GM12872 (cell line): Measurements from ENCODE around the gene ARID3B.

Source experiments
- CTCF ChIP-seq: IDR thresholded peaks from 3 replicates; pipeline ENCODE4 v1.5.1; 2011; ENCODE audit warnings: low read depth, mild to moderate bottlenecking, low read length, moderate library complexity; ENCODE audit not compliant: insufficient read depth

The ARID3B gene

GRCh38 chr15:74613953-74614743 is 73.1 kb downstream of the ARID3B start:
- TF ChIP-seq CTCF = no peak

- TF ChIP-seq CTCF = no peak
Measured at GRCh38 chr15:74614744-74615507, 73.9 kb downstream of the ARID3B start.

DNA sequence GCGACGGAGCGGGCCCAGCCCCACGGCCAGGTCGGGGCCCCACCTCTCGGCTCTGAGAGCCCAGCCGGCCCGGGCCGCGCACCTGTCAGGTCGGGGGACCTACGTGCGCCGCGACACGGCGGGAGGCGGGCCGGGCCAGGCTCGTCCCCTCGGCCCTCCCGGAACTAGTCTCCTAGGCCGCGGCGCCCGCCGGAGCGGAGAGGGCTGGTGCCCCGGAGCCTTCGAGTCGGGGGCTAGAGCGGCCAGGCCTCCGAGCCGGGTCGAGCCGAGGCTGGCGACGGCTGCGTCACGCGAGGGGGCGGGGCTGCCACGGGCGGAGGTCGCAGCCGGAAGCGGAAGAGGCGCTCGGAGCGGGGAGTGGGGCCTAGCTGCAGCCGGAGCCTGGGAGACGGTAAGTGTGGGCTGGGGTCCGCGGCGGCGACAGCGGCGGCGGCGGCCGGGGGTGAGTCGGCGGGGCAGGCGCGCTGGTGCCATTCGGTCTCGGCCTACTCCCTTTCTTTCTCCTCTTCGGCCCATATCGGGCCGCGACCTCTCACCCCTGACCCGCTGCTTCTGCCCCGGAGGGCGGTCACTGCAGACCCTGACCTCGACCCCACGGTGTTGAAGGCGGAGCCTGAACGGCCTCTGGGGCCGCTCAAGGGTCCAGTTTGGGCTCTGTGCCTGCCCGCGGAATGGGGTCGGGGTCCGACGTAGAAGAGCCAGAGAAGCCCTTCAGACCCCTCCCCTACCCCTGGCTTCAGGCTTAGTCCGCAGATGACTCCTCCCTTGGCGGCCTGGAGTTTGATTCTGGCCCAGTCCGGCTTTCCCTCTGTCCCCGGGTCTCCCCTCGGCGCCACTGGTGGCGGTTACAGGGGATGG is 74.7 kb downstream of the ARID3B start, which contains the start of gene CLK3:
CLK3 (plus strand) TSS at position 329 of the 858 bp plus-strand sequence. CDS start 3,361 bp downstream, outside the sequence.
- no peak for TF ChIP-seq CTCF

DNA sequence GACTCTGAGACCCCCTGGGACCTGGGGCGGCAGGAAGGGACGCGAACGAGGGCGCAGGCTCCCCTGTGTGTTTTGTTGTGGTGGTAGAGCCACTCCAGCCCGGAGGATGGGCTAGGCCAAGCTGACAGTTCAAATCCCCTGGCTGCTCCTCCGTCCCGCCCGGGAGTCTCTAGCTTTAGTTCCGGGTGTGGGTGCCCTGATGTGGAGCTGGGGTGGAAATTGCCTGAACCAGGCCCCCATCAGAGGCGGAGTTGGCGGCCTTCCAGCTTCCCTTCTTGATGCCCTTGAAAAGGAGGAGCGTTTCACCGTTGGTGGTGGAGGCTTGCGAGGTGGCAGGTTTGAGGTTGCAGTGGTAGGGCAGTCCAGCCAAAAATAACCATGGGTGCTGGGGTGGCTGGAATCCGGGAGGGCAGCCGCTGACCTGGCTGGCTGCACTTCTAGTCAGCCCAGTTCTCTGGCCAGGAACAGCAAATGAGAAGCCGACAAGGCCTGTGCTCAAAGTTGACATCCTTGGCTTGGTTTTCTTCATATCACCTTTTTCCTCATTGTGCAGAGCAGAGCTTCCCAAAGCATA is 75.4 kb downstream of the ARID3B start:
- no peak for TF ChIP-seq CTCF

DNA sequence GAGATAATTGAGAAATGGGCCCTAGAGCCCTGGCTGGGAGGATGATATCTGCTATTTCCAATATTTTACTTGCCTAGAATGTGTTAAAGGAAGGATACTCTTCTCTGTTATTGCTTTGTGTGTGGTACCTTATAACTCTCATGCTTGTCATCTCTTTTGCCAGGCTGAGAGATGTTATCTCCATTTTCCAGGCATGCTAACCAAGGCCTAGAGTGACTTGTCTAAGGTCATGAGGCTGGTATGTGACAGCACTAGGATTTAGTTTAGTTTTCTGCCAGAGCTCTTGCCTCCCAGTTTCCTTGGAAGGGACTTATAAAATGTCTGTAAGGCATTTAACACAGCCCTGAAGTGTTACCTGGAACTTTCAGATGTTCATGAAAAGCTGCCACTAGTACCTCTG is 76.0 kb downstream of the ARID3B start:
- TF ChIP-seq CTCF = no peak

DNA sequence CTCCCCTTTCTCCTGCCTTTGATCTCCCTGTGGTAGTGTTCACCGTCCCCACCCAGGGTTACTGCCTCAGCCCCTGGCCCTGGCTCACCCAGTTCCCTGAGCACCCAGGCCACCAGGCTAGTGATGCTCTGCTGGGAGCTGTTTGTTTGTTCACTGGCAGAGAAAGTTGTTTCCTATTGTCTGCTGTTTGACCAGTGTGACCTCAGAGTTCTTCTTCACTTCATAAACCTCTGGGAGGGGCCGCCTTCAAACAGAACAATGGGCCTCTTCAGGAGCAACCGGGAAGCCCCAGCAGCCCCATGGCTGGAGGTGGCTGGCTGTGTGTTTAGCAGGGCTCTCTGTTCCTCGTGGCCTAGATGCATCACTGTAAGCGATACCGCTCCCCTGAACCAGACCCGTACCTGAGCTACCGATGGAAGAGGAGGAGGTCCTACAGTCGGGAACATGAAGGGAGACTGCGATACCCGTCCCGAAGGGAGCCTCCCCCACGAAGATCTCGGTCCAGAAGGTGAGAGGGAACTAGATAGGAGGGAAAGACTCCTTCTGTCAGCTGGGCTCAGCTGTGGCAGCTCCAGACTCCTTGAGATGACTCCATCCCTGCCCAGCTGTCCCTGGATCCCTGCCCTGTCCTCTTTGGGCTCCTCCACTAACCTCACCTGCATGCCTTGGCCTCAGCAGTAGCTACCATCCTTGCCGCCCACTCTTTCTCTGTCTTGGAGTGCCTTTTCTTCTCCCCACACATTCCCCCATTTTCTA is 78.0 kb downstream of the ARID3B start:
- TF ChIP-seq CTCF = no peak
